ENCODE measurements around the gene CTNNA3. TPM values are rescaled to one million over a fixed set of nuclear protein-coding genes. Genes with fewer than 3 reads are reported as not detected.

Gene CTNNA3
- total and polyA plus RNA-seq, 7 donors = 0.85 to 66.2 (median 28.1) TPM

DNA sequence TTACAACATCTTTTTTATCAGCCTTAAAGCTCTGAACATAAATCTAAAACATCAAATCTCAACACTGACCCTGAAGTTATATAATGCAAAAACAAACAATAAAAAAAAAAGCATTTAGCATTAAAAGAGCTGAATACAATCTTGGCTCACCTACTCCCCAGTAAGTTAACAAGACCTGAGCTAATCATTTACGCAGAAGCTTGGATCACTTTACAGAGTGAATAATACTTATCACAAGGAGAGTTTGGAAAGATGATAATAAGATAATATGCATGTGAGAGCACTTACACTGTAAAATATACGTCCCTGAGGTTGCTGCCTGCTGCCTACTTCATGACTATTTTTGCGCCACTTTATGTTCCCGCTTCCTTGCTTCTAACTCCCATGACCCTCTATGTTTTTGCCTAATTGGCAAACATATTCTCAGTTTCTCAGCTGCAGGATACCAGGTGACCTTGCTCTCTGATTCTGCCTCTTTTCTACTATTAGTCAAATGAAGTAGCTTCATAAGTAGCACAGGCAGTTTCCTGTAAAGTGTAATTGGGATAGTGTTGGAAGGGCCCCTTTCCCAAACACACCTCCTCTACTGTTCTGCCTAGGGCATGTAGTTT is 436.6 kb downstream of the CTNNA3 start:
- TF ChIP-seq, protein P1, sequence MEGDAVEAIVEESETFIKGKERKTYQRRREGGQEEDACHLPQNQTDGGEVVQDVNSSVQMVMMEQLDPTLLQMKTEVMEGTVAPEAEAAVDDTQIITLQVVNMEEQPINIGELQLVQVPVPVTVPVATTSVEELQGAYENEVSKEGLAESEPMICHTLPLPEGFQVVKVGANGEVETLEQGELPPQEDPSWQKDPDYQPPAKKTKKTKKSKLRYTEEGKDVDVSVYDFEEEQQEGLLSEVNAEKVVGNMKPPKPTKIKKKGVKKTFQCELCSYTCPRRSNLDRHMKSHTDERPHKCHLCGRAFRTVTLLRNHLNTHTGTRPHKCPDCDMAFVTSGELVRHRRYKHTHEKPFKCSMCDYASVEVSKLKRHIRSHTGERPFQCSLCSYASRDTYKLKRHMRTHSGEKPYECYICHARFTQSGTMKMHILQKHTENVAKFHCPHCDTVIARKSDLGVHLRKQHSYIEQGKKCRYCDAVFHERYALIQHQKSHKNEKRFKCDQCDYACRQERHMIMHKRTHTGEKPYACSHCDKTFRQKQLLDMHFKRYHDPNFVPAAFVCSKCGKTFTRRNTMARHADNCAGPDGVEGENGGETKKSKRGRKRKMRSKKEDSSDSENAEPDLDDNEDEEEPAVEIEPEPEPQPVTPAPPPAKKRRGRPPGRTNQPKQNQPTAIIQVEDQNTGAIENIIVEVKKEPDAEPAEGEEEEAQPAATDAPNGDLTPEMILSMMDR (IDR thresholded peaks at IDR 0.05) = no peak
- ATAC-seq (no peak), DNase-seq (no peak)
- Histone ChIP-seq H3K4me3 (no peak overlapping the region), H3K4me1 (no peaks in the 10 kb centered on the region), H3K36me3 (ENCODE audit: insufficient read depth in 1 of 2, low read depth in 1 of 2) (no peaks in the 10 kb centered on the region), H3K9me3 (no peaks in the 10 kb centered on the region), H3K27ac (no peak overlapping the region), H3K27me3 (ENCODE audit: insufficient read depth in 3 of 3, low read length in 2 of 3) (no peaks in the 10 kb centered on the region)
- 85 to 94% (median 88%) methylated on average over 4 of the region's 4 CpGs for WGBS, 3 donors
- intact Hi-C loops (cut with DNase I) = no loop called here

DNA sequence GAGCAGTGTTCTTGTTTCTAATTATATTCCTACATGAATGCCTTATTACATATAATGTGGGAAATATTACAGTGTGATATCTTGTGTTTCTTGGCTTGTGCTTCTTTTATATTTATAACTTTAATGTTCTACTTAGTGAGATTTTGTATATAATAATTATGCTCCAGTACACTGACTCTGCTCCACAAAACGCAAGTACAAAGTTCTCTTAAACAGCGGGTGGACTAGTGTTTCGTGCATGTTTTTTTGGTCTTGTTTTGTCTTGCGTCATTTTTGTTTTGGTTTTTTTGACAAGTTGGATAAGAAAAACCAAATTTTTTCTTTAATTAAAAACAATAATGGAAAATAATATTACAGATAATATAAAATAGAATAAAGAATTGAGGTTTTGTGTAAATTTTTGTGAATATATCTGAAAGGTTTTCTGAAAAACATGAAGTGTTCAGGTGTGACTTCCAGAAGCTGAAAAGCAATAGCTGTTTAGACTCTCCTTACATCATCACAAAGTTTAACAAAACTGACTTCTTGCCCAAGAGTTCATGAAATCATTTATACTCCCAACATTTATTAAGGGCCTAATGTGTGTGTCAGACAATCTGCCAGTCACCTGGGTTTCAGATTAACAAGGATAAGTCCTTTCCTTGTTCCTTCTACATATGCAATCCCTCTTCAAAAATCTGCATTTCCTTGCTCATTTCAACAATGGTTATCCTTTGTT is 438.4 kb downstream of the CTNNA3 start:
- Histone ChIP-seq H3K4me1 (no peaks in the 10 kb centered on the region), H3K36me3 (ENCODE audit: insufficient read depth in 1 of 2, low read depth in 1 of 2) (no peaks in the 10 kb centered on the region), H3K9me3 (no peaks in the 10 kb centered on the region), H3K4me3 (no peak overlapping the region), H3K27ac (no peak overlapping the region), H3K27me3 (ENCODE audit: insufficient read depth in 3 of 3, low read length in 2 of 3) (no peaks in the 10 kb centered on the region)
- no peak for ATAC-seq
- 93% methylated on average over 4 of the region's 4 CpGs for WGBS, 3 donors
- intact Hi-C loops (cut with DNase I) = no loop called here
- TF ChIP-seq, protein P1 (IDR thresholded peaks at IDR 0.05) = no peak
- no peak for DNase-seq

DNA sequence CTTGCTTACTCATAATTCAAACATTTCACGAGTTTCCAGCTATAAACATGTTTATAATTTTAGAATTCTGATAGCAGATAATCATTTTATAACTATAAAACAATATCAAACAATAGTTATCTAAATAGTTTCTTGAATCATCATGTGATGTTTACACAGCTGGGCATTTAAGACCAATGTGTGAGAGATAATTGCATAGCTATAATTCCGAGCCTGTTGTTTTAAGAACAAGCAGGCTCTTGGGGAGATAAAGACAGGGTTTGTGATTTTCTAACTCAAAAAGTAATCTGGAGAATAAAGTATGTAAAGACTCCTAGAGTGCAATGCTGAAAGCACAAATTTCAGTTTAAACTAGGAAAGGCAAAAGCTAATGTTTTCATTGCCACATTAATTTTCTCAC is 439.0 kb downstream of the CTNNA3 start:
- DNase-seq (no peak), ATAC-seq (no peak)
- Histone ChIP-seq H3K9me3 (no peaks in the 10 kb centered on the region), H3K36me3 (ENCODE audit: insufficient read depth in 1 of 2, low read depth in 1 of 2) (no peaks in the 10 kb centered on the region), H3K27ac (no peak overlapping the region), H3K4me3 (no peak overlapping the region), H3K4me1 (no peaks in the 10 kb centered on the region), H3K27me3 (ENCODE audit: insufficient read depth in 3 of 3, low read length in 2 of 3) (no peaks in the 10 kb centered on the region)
- 68 to 73% (median 72%) methylated on average over 2 of the region's 2 CpGs for WGBS, 3 donors
- TF ChIP-seq, protein P1 (IDR thresholded peaks at IDR 0.05) = no peak
- intact Hi-C loops (cut with DNase I) = no loop called here

DNA sequence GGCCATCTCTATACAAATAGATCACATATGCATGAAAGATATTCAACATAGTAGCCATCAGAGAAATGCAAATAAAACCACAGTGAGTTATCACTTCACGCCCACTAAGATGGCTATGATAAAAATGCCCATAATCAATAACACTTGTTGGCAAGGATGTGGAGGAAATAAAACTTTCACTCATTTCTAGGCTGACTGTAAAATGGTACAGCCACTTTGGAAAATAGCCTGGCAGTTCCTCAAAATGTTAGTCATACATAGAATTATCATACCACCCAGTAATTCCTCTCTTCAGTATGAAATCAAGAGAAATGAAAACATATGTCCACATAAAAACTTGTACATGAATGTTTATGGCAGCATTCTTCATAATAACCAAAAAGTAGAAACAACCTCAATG is 445.3 kb downstream of the CTNNA3 start:
- intact Hi-C loops (cut with DNase I) = no loop called here
- H3K27me3 ChIP-seq (ENCODE audit: insufficient read depth in 3 of 3, low read length in 2 of 3) = no peaks in the 10 kb centered on the region
- no peaks in the 10 kb centered on the region for H3K9me3 ChIP-seq
- DNase-seq (no peak), ATAC-seq (no peak)
- no peak overlapping the region for H3K4me3 ChIP-seq
- no peaks in the 10 kb centered on the region for H3K36me3 ChIP-seq (ENCODE audit: insufficient read depth in 1 of 2, low read depth in 1 of 2)
- no peaks in the 10 kb centered on the region for H3K4me1 ChIP-seq
- no peak overlapping the region for H3K27ac ChIP-seq
- TF ChIP-seq, protein P1 (IDR thresholded peaks at IDR 0.05) = no peak
- 94 to 100% (median 94%) methylated on average over 1 of the region's 1 CpG for WGBS, 3 donors

Data from psoas muscle (tissue), 8 donors.